Uterus (tissue), 2 donors: ENCODE results near the gene DCTN4.

Source experiments
- CTCF ChIP-seq, 4 experiments: fragments of 200-600 bp in 2 of 4; fragments of 450-650 bp in 2 of 4; sonication (generic) in 2 of 4; IDR thresholded peaks; one replicate each; pipeline ENCODE4 v1.5.1; 2016 to 2019; ENCODE audit warnings: antibody characterized with exemption in 4 of 4, mild to moderate bottlenecking in 2 of 4, moderate library complexity in 1 of 4
- POLR2A ChIP-seq, 2 donors: fragments of 450-650 bp; IDR thresholded peaks; one replicate each; pipeline ENCODE4 v1.6.1; 2016; ENCODE audit warnings: antibody characterized with exemption in 2 of 2, mild to moderate bottlenecking in 1 of 2, moderate library complexity in 1 of 2

- no peak for TF ChIP-seq CTCF (IDR thresholded peaks at IDR 0.05)
- TF ChIP-seq POLR2A (IDR thresholded peaks at IDR 0.05): no peak
These were observed 45.6 kb upstream of the DCTN4 start for GRCh38 chr5:150804388-150804787.
